Heart left ventricle (tissue), 16 donors: ENCODE data around the gene BNIP1. TPM values are rescaled to one million over a fixed set of nuclear protein-coding genes. Genes with fewer than 3 reads are reported as not detected.
A peak's percentile ranks its signal among the peaks of the same experiment; 100 is the strongest.

Experiments used
- ATAC-seq, 4 donors: fragments of 200-7000 bp; cut with Tn5 transposase; one replicate each; pipeline ENCODE4 v1.9.1; 2020 to 2022; ENCODE audit warnings: moderate library complexity in 4 of 4, mild to moderate bottlenecking in 3 of 4, moderate number of reproducible peaks in 1 of 4
- DNase-seq, 5 donors: peaks; one replicate each; pipeline ENCODE4 v3.0.0-alpha.2; 2020
- H3K27ac ChIP-seq, 12 donors: fragments of 200-600 bp; sonication (generic) in 4 of 12; one replicate each; pipeline versions ENCODE4 v1.5.0 to v1.8.0; 2016 to 2022; ENCODE audit warnings: mild to moderate bottlenecking in 2 of 12
- H3K27me3 ChIP-seq, 9 donors: fragments of 200-600 bp; sonication (generic) in 2 of 9; one replicate each; pipeline versions ENCODE4 v1.5.1 to v1.8.0; 2016 to 2022; ENCODE audit warnings: mild to moderate bottlenecking in 3 of 9
- H3K36me3 ChIP-seq, 9 donors: fragments of 200-600 bp; sonication (generic) in 2 of 9; one replicate each; pipeline versions ENCODE4 v1.5.0 to v1.8.0; 2018 to 2022; ENCODE audit warnings: mild to moderate bottlenecking in 2 of 9
- H3K4me1 ChIP-seq, 12 donors: fragments of 200-600 bp; sonication (generic) in 4 of 12; one replicate each; pipeline versions ENCODE4 v1.5.0 to v1.8.0; 2016 to 2022; ENCODE audit warnings: mild to moderate bottlenecking in 3 of 12
- H3K4me3 ChIP-seq, 12 donors: fragments of 200-600 bp; sonication (generic) in 4 of 12; one replicate each; pipeline versions ENCODE4 v1.5.0 to v1.8.0; 2017 to 2022; ENCODE audit warnings: mild to moderate bottlenecking in 9 of 12, moderate library complexity in 4 of 12
- H3K9me3 ChIP-seq, 12 donors: fragments of 200-600 bp; sonication (generic) in 4 of 12; one replicate each; pipeline versions ENCODE4 v1.5.0 to v1.8.0; 2016 to 2022; ENCODE audit warnings: mild to moderate bottlenecking in 1 of 12
- CTCF ChIP-seq, 12 donors: fragments of 200-600 bp; sonication (generic) in 4 of 12; IDR thresholded peaks; one replicate each; pipeline versions ENCODE4 v1.5.0 to v1.8.0; 2018 to 2022; ENCODE audit warnings: antibody characterized with exemption in 12 of 12, mild to moderate bottlenecking in 5 of 12
- POLR2A ChIP-seq, 2 donors: fragments of 450-650 bp; IDR thresholded peaks; one replicate each; pipeline ENCODE4 v1.6.1; 2017; ENCODE audit warnings: antibody characterized with exemption in 2 of 2, mild to moderate bottlenecking in 2 of 2, moderate library complexity in 2 of 2
- WGBS, 4 donors: extraction: QIAGEN DNeasy Blood & Tissue Kit in 2 of 4; methylation state at CpG; one replicate each; pipeline versions ENCODE4 v1.1.5 to v1.1.7; 2013 to 2018; 5-methylcytosine and 5-hydroxymethylcytosine counted together
- intact Hi-C, 10 donors: fragments of 100-400 bp; cut with DNase I; formaldehyde crosslinking; loops; one replicate each; pipeline versions ENCODE4 v1.11.1 to v1.14.2; 2022
- long read RNA-seq, 3 donors: library from polyadenylated mRNA; unstranded; transcript quantifications; one replicate each; pipeline ENCODE4 v2.0.0, GENCODE V29; 2020 to 2021
- polyA plus RNA-seq, 2 donors: library from polyadenylated mRNA; stranded (reverse); fragments of 200-250 nt; gene quantifications; one replicate each; pipeline ENCODE4 v1.2.3, GENCODE V29; 2013
- total RNA-seq, 9 donors: library from RNA; depleted of rRNA in 2 of 9; stranded (reverse); fragments of >200 nt in 2 of 9; fragmentation: NEBNext Ultra II Directional in 3 of 9; extraction: Animal tissue kit (Norgen Biotek cat#: 25700) in 3 of 9; gene quantifications; one replicate each; pipeline versions ENCODE4 v1.1.0 to v1.2.4, GENCODE V29; 2016 to 2023
- donor health status: ischemic (EF 13 %, LVEDD 7.1; RV severe dilation, severe dysfunction).
- donor health status: healthy with polysubstance abuse.
- donor health status: DM: no; HTN: yes; CAD: no.
- donor health status: DM: no; HTN: no; CAD: no.
- donor health status: ischemic (EF 25% LVEDD 6.9; RV normal size, moderate dysfunction).
- donor health status: ischemic (EF 25% LVEDD 5.7; RV mildly dilated, moderate dysfunction).
- donor health status: healthy.
- donor health status: DM: yes; HTN: yes; CAD: no.
- donor health status: ischemic (EF 35%, LVEDD 5.7; RV mildly dilated, moderate dysfunction).
- donor health status: nonischemic (EF 11% LVEDD 7.7; RV severe dilation, severe dysfunction).
- donor health status: DM: yes; HTN: yes; CAD: no.
- donor health status: PGD.
- donor health status: ischemic (EF 29% LVEDD 5.4; RV normal size, mild dysfunction).
- donor health status: nonischemic (EF 23%, LVEDD 6.1; RV moderate dilation, normal function).

The BNIP1 gene
- total RNA-seq (10 to 100 TPM in 3 of 9 donors, 1 to 10 TPM in 6; 8.0 to 11.7 (median 8.9) TPM), polyA plus RNA-seq (10 to 100 TPM; 11.6 to 18.3 TPM)
- long read RNA-seq, donor 1, transcript BNIP1-202 (6 exons, 1,184 nt): major isoform, 6 of 9 reads
- long read RNA-seq, donor 1, partial matches to known transcripts: 1 of 9 reads
- long read RNA-seq, donor 1, other reads (novel, unspliced or antisense): 1 of 9 reads
- long read RNA-seq, donor 2, transcript BNIP1-202 (6 exons, 1,184 nt): major isoform, 20 of 26 reads
- long read RNA-seq, donor 2, partial matches to known transcripts: 0 of 26 reads
- long read RNA-seq, donor 2, other reads (novel, unspliced or antisense): 4 of 26 reads
- long read RNA-seq, donor 3, transcript BNIP1-202 (6 exons, 1,184 nt): major isoform, 11 of 15 reads
- long read RNA-seq, donor 3, partial matches to known transcripts: 0 of 15 reads
- long read RNA-seq, donor 3, other reads (novel, unspliced or antisense): 1 of 15 reads

GRCh38 chr5:173144200-173145176, at the start of gene BNIP1:
Gene BNIP1 (plus strand): TSS chr5:173144531. CDS start chr5:173144546, 15 bp downstream.
- DNase-seq (peak; percentile 94 to 98 (median 95)), ATAC-seq (peak; percentile 87 to 97 (median 94))
- TF ChIP-seq CTCF (IDR thresholded peaks at IDR 0.05) (peak; percentile 90 to 99 (median 94)), POLR2A (IDR thresholded peaks at IDR 0.05) (no peak)
- Histone ChIP-seq H3K4me1 (peaks cover 0 to 14% (median 5%) of the 10 kb centered on the region in 12 donors), H3K36me3 (peaks cover 0 to 32% (median 21%) of the 10 kb centered on the region in 9 donors), H3K4me3 (peak within 1 kb of the TSS; percentile 68 to 100 (median 88)), H3K9me3 (no peaks in the 10 kb centered on the region), H3K27me3 (no peaks in the 10 kb centered on the region), H3K27ac (peak within 1 kb of the TSS; percentile 58 to 94 (median 89))
- WGBS, 4 donors: 1% methylated on average over 41 to 48 of the region's 48 CpGs
- intact Hi-C loops: loop anchor here in 8 of 10 donors (2.0 to 10.0 kb wide), 9 partner anchors 87 to 440 kb away; partner anchors contain the start of genes ATP6V0E1 (in 7 of the 8) and CREBRF (in 2 of the 8)

- intact Hi-C loops: no loop called here
- Histone ChIP-seq H3K27ac (no peak overlapping the region), H3K4me3 (no peak overlapping the region), H3K4me1 (peaks cover 0 to 48% (median 21%) of the 10 kb centered on the region in 12 donors), H3K36me3 (peaks cover 0 to 21% (median 4%) of the 10 kb centered on the region in 9 donors), H3K27me3 (no peaks in the 10 kb centered on the region), H3K9me3 (peaks cover 0 to 11% (median 0%) of the 10 kb centered on the region in 12 donors)
- ATAC-seq: no peak
- no peak for DNase-seq
- TF ChIP-seq POLR2A (IDR thresholded peaks at IDR 0.05) (no peak), CTCF (IDR thresholded peaks at IDR 0.05) (no peak)
Measured at GRCh38 chr5:173098787-173099186, 45.5 kb upstream of the BNIP1 start.

GRCh38 chr5:173099461-173099860, 44.9 kb upstream of the BNIP1 start:
- intact Hi-C loops: no loop called here
- Histone ChIP-seq H3K36me3 (peaks cover 0 to 21% (median 4%) of the 10 kb centered on the region in 9 donors), H3K27ac (no peak overlapping the region), H3K27me3 (no peaks in the 10 kb centered on the region), H3K4me3 (no peak overlapping the region), H3K4me1 (peaks cover 0 to 42% (median 15%) of the 10 kb centered on the region in 12 donors), H3K9me3 (peaks cover 0 to 11% (median 0%) of the 10 kb centered on the region in 12 donors)
- TF ChIP-seq POLR2A (IDR thresholded peaks at IDR 0.05) (no peak), CTCF (IDR thresholded peaks at IDR 0.05) (no peak)
- ATAC-seq (no peak), DNase-seq (no peak)
- WGBS, 4 donors: 93 to 98% (median 95%) methylated on average over 1 of the region's 1 CpG
